NCI-H524 treated with DMSO at 0.1 percent for 48 hours (cell line): ENCODE data around the gene SEL1L.
A peak's percentile ranks its signal among the peaks of the same experiment; 100 is the strongest.
"Not testable (repeated sequence)": the region's sequence is repeated elsewhere in the genome, so short reads cannot be mapped to it uniquely, and the experiment has no call there.

Source experiments
- DNase-seq: peaks from one replicate; lab custom pipeline; 2025; lab: John Stamatoyannopoulos, UW

The SEL1L gene

GRCh38 chr14:81447021-81447764 lies 86.5 kb downstream of the SEL1L start:
- no peak for DNase-seq

- DNase-seq, result no peak
Measured at GRCh38 chr14:81446279-81447007, 87.2 kb downstream of the SEL1L start.

- no peak for DNase-seq
Measured at GRCh38 chr14:81441626-81442134, 92.0 kb downstream of the SEL1L start.

- no peak for DNase-seq
Measured at GRCh38 chr14:81440041-81440440, 93.6 kb downstream of the SEL1L start.

GRCh38 chr14:81437244-81437643 lies 96.4 kb downstream of the SEL1L start:
- DNase-seq, result no peak

- DNase-seq, result peak; percentile 44
Measured at GRCh38 chr14:81436296-81437138, 97.1 kb downstream of the SEL1L start.

- DNase-seq, result peak; percentile 65
Measured at GRCh38 chr14:81435391-81436295, 98.0 kb downstream of the SEL1L start.

GRCh38 chr14:81435048-81435390 lies 98.6 kb downstream of the SEL1L start:
- no peak for DNase-seq

GRCh38 chr14:81434230-81434629 lies 99.4 kb downstream of the SEL1L start:
- DNase-seq, result no peak

GRCh38 chr14:81433378-81433777 lies 100.3 kb downstream of the SEL1L start:
- DNase-seq, result no peak

GRCh38 chr14:81432219-81432661 lies 101.4 kb downstream of the SEL1L start:
- no peak for DNase-seq

GRCh38 chr14:81430235-81430634 lies 103.4 kb downstream of the SEL1L start:
- DNase-seq, result no peak

GRCh38 chr14:81429749-81430148 lies 103.9 kb downstream of the SEL1L start:
- DNase-seq, result not testable (repeated sequence)

GRCh38 chr14:81429028-81429427 lies 104.6 kb downstream of the SEL1L start:
- no peak for DNase-seq

- DNase-seq, result no peak
Measured at GRCh38 chr14:81427348-81428058, 106.2 kb downstream of the SEL1L start.

- no peak for DNase-seq
Measured at GRCh38 chr14:81423504-81423903, 110.1 kb downstream of the SEL1L start.
